IgD-negative memory B cell (primary cell): Measurements from ENCODE around the gene TFAP2A. TPM values are rescaled to one million over a fixed set of nuclear protein-coding genes. Genes with fewer than 3 reads are reported as not detected.
A peak's percentile ranks its signal among the peaks of the same experiment; 100 is the strongest.

Source experiments
- H3K27ac Mint-ChIP-seq, 3 donors: one replicate each; pipeline ENCODE4 v1.8.0; 2020 to 2022; ENCODE audit warnings: mild to moderate bottlenecking in 3 of 3, mixed read lengths in 3 of 3, moderate library complexity in 1 of 3
- H3K27me3 Mint-ChIP-seq: one replicate; pipeline ENCODE4 v1.8.0; 2021; ENCODE audit warnings: mixed read lengths
- H3K36me3 Mint-ChIP-seq: one replicate; pipeline ENCODE4 v1.8.0; 2020; ENCODE audit warnings: mild to moderate bottlenecking, mixed read lengths
- H3K4me1 Mint-ChIP-seq, 3 donors: one replicate each; pipeline ENCODE4 v1.8.0; 2020 to 2022; ENCODE audit warnings: mixed read lengths in 3 of 3, mild to moderate bottlenecking in 1 of 3
- H3K4me3 Mint-ChIP-seq, 4 donors: one replicate each; pipeline ENCODE4 v1.8.0; 2020 to 2022; ENCODE audit warnings: mild to moderate bottlenecking in 4 of 4, mixed read lengths in 4 of 4, moderate library complexity in 3 of 4
- H3K9me3 Mint-ChIP-seq, 3 donors: one replicate each; pipeline ENCODE4 v1.8.0; 2020 to 2021; ENCODE audit warnings: mixed read lengths in 3 of 3, mild to moderate bottlenecking in 1 of 3
- polyA plus RNA-seq: library from polyadenylated mRNA; unstranded; fragments of 300-500 nt; fragmentation: Illumina TruSeq; gene quantifications from one replicate; pipeline ENCODE4 v1.2.3, GENCODE V29; 2021

TFAP2A gene
- polyA plus RNA-seq, 1 donor from 2014 or later: not detected

GRCh38 chr6:10391799-10392198 is 23.1 kb downstream of the TFAP2A start:
- peak overlapping the region in 1 of 4 donors; percentile 7 for H3K4me3 Mint-ChIP-seq
- H3K27me3 Mint-ChIP-seq: peaks cover 83% of the 10 kb centered on the region
- peak overlapping the region in 2 of 3 donors; percentile 8 to 74 for H3K27ac Mint-ChIP-seq
- H3K4me1 Mint-ChIP-seq: peaks cover 0 to 4% (median 3%) of the 10 kb centered on the region in 3 donors
- peaks cover 9% of the 10 kb centered on the region for H3K36me3 Mint-ChIP-seq
- peaks cover 3 to 30% (median 19%) of the 10 kb centered on the region in 3 donors for H3K9me3 Mint-ChIP-seq

DNA sequence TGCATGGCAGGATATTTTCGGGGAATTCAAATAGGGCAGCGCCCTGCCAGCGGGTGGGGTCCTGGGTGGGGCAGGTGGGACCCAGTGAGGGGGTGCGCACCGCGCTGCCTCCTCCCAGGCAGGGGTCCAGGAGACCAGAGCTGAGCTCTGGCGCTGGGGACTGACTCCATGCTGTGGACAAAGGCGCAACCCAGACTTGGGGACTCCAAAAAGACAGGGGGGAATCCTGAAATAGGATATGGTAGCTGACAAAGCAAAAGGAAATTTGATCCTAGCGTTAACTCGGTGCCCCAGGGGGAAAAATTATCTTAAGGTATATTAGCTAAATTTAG is 23.6 kb downstream of the TFAP2A start:
- H3K27ac Mint-ChIP-seq: peak overlapping the region in 2 of 3 donors; percentile 64 to 81
- H3K36me3 Mint-ChIP-seq: peaks cover 9% of the 10 kb centered on the region
- peaks cover 0 to 4% (median 3%) of the 10 kb centered on the region in 3 donors for H3K4me1 Mint-ChIP-seq
- peaks cover 87% of the 10 kb centered on the region for H3K27me3 Mint-ChIP-seq
- H3K9me3 Mint-ChIP-seq: peaks cover 3 to 33% (median 19%) of the 10 kb centered on the region in 3 donors
- H3K4me3 Mint-ChIP-seq: no peak overlapping the region

- peaks cover 3 to 33% (median 19%) of the 10 kb centered on the region in 3 donors for H3K9me3 Mint-ChIP-seq
- H3K36me3 Mint-ChIP-seq: peaks cover 9% of the 10 kb centered on the region
- H3K4me1 Mint-ChIP-seq: peaks cover 0 to 4% (median 3%) of the 10 kb centered on the region in 3 donors
- H3K4me3 Mint-ChIP-seq: peak overlapping the region in 2 of 4 donors; percentile 59 to 63
- peaks cover 87% of the 10 kb centered on the region for H3K27me3 Mint-ChIP-seq
- peak overlapping the region; percentile 27 to 88 (median 81) for H3K27ac Mint-ChIP-seq
Observed at GRCh38 chr6:10390495-10391298, 24.2 kb downstream of the TFAP2A start.

- Mint-ChIP-seq H3K36me3 (peaks cover 9% of the 10 kb centered on the region), H3K4me3 (peak overlapping the region in 1 of 4 donors; percentile 63)
Observed at GRCh38 chr6:10389739-10390494, 25.0 kb downstream of the TFAP2A start.

GRCh38 chr6:10386756-10387654 is 27.9 kb downstream of the TFAP2A start:
- Mint-ChIP-seq H3K36me3 (peaks cover 7% of the 10 kb centered on the region), H3K4me1 (peaks cover 3 to 9% (median 7%) of the 10 kb centered on the region in 3 donors), H3K4me3 (peak overlapping the region in 1 of 4 donors; percentile 63), H3K9me3 (peaks cover 0 to 32% (median 16%) of the 10 kb centered on the region in 3 donors), H3K27ac (peak overlapping the region in 2 of 3 donors; percentile 8 to 81), H3K27me3 (peaks cover 83% of the 10 kb centered on the region)

More at GRCh38 chr6:10389739-10390494, 25.0 kb downstream of the TFAP2A start:
- H3K4me1 Mint-ChIP-seq: peaks cover 0 to 4% (median 3%) of the 10 kb centered on the region in 3 donors
- H3K27me3 Mint-ChIP-seq: peaks cover 86% of the 10 kb centered on the region
- peak overlapping the region; percentile 81 to 88 (median 81) for H3K27ac Mint-ChIP-seq
- peaks cover 2 to 33% (median 19%) of the 10 kb centered on the region in 3 donors for H3K9me3 Mint-ChIP-seq

DNA sequence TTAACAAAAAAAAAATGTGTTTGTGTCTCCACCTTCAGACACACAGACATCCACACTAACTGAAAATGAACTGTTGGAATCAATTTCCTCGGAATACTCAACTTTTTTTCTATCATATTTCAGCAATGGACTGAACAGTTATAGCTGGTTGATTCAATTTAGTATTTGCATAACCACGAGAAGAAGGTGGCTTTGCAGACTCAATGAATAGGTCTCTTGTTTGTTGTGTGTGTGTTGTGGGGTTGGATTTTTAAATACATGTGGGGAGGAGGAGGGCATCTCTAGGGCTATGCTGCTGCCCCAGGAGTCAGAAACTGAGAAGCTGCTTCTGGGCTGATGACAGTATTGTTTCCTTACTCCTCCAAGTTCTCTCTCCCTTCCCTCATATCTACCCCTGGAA is 28.7 kb downstream of the TFAP2A start:
- Mint-ChIP-seq H3K36me3 (peaks cover 8% of the 10 kb centered on the region), H3K27ac (peak overlapping the region in 2 of 3 donors; percentile 8 to 81), H3K4me1 (peaks cover 2 to 9% (median 7%) of the 10 kb centered on the region in 3 donors), H3K27me3 (peaks cover 84% of the 10 kb centered on the region), H3K9me3 (peaks cover 0 to 25% (median 13%) of the 10 kb centered on the region in 3 donors), H3K4me3 (peak overlapping the region in 2 of 4 donors; percentile 9 to 63)

DNA sequence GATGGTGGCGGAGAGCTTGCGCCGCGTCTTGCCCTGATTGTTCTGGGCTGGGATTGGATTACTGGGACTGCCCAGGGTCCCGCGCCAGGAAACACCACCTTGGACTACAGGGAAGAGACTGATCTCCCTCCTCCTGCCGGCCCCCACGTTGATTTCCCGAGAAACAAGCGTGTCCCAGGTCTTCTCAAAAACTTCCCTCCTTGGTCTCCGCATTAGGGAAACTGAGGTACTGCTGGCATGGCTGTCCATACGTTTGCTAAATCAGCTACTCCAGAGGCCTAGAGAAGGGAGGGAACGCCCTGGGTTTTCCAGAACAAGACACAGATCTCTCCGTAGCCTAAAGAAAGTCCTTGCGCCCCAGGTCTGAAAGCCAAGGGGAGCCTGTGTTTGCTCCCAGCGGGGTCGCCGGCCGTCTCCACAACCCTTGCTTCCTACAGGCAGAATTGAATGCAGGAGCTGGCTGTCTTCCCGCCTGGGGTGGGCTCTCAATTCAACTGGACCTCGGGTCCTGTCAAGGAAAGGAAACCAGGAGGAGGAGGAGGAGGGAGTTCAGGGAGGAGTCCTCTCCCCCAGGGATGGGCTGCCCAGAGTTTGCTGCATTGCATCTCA is 29.2 kb downstream of the TFAP2A start:
- Mint-ChIP-seq H3K27me3 (peaks cover 84% of the 10 kb centered on the region), H3K4me3 (peak overlapping the region in 3 of 4 donors; percentile 32 to 75 (median 63)), H3K27ac (peak overlapping the region in 1 of 3 donors; percentile 81), H3K9me3 (peaks cover 0 to 28% (median 13%) of the 10 kb centered on the region in 3 donors), H3K4me1 (peaks cover 2 to 9% (median 7%) of the 10 kb centered on the region in 3 donors), H3K36me3 (peaks cover 8% of the 10 kb centered on the region)

DNA sequence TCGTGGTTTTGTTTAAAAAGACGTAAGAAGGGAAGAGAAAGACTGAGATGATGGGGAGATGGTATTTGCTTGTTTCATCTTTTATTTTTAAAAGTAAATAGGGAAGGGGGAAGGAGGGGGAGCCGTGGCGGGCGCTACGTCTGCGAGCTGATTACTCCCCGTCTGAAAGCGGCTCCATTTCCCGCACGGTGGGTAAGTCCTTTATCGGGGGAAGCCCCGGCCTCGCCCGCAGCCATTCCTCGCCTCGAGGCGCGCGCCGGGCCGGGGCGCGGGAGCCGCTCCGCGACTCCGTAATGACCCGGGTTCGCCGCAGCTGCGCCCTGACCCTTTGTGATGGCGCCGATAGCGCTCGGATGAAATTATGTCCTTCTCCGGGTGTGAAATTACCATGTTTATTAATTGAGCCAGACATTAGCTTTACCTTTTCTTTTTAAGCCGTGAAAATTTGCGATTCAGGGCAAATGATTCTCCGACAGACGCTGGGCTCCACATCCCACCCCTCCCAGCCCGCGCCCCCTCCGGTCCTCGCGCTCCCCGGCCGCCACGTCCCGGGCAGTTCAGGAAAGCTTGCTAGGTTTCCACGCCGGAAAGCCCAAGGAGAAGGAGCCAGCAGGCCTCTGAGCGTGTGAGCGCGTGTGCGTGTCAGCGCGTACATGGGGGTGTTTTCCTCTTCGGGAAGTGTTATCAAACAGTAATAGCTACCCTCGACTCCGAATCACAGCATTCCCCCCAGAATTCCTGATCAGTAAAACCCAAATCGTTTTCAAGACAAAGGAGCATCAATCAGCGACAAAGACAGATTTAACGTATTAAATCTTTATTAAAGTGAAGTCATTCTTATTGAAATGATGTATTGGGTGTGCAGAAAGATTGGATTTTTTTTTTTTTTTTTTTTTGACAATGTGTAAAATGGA is 30.0 kb downstream of the TFAP2A start:
- Mint-ChIP-seq H3K4me1 (peaks cover 2 to 9% (median 6%) of the 10 kb centered on the region in 3 donors), H3K27me3 (peaks cover 83% of the 10 kb centered on the region), H3K27ac (peak overlapping the region in 2 of 3 donors; percentile 18 to 89), H3K9me3 (peaks cover 0 to 27% (median 10%) of the 10 kb centered on the region in 3 donors), H3K36me3 (peaks cover 6% of the 10 kb centered on the region), H3K4me3 (peak overlapping the region in 3 of 4 donors; percentile 32 to 75 (median 63))

GRCh38 chr6:10384091-10384609 is 30.7 kb downstream of the TFAP2A start:
- peak overlapping the region; percentile 18 to 89 (median 67) for H3K27ac Mint-ChIP-seq
- peak overlapping the region in 2 of 4 donors; percentile 34 to 58 for H3K4me3 Mint-ChIP-seq
- H3K9me3 Mint-ChIP-seq: peaks cover 0 to 21% (median 6%) of the 10 kb centered on the region in 3 donors
- peaks cover 1% of the 10 kb centered on the region for H3K36me3 Mint-ChIP-seq
- H3K4me1 Mint-ChIP-seq: peaks cover under 1 to 9% (median 3%) of the 10 kb centered on the region in 3 donors
- H3K27me3 Mint-ChIP-seq: peaks cover 77% of the 10 kb centered on the region

DNA sequence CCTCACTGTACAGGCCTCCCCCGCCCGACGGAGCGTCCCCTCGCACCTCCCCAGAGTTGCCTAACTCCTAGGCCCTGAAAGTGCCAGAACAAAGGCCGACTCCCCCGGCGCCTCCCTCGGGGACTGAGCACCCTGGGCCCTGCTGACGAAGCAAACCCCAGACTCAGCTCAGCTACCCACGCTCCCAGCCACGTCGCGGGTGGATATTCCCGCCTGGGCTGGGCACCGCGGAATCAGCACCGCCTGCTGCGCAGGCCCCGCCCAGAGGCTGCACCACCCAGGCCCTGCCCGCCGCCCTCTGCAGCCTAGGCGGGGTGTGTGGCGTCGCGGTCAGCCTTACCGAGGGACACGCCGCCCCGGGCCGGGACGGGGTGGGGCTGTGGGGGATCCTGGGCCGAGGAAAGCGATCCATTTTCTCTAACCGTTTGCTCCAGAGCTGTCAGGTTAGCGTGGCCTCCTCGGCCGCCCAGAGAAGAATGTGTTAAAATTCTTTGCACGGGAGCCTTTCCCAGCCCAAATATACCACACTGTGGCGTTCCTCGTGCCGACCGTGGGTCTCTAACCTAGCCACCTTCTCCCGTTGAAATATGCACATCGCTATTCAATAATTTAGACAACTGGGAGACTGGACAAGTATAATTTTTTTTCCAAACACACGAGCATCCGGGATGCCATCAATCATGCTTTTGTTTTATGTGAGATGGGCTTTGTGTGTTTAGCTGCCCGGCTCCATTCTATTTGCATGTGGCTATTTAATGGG is 31.4 kb downstream of the TFAP2A start:
- H3K27ac Mint-ChIP-seq: peak overlapping the region; percentile 67 to 97 (median 91)
- H3K9me3 Mint-ChIP-seq: peaks cover 0 to 16% (median 4%) of the 10 kb centered on the region in 3 donors
- H3K36me3 Mint-ChIP-seq: peaks cover 1% of the 10 kb centered on the region
- peak overlapping the region in 2 of 4 donors; percentile 58 to 80 for H3K4me3 Mint-ChIP-seq
- H3K27me3 Mint-ChIP-seq: peaks cover 73% of the 10 kb centered on the region
- H3K4me1 Mint-ChIP-seq: peaks cover 0 to 9% (median 3%) of the 10 kb centered on the region in 3 donors

GRCh38 chr6:10382728-10383330 is 32.0 kb downstream of the TFAP2A start:
- Mint-ChIP-seq H3K9me3 (peaks cover 0 to 15% (median 4%) of the 10 kb centered on the region in 3 donors), H3K27me3 (peaks cover 75% of the 10 kb centered on the region), H3K27ac (peak overlapping the region; percentile 27 to 97 (median 91)), H3K4me3 (peak overlapping the region in 1 of 4 donors; percentile 80), H3K4me1 (peaks cover 0 to 9% (median 3%) of the 10 kb centered on the region in 3 donors), H3K36me3 (peaks cover 1% of the 10 kb centered on the region)

DNA sequence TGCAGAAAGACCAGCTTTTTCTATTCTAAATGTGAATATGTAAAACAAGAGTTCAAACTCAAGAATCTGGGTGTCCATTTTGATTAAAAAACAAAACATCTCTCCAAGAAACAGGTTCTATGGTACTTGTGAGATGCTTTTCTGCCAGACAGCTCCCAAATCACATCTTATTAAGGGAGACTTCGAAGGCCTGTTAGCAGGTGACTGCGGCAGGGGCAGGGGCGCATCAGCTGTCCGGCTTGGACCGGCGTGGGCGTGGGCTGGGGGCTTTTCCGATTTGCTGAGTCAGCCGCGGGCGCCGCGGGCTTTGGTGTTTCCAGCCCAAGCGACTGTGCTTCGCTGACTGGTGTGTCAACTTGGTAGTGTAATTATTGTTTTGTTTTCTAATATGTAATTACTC is 32.6 kb downstream of the TFAP2A start:
- Mint-ChIP-seq H3K27me3 (peaks cover 75% of the 10 kb centered on the region), H3K9me3 (peaks cover 0 to 15% (median 4%) of the 10 kb centered on the region in 3 donors), H3K27ac (peak overlapping the region; percentile 27 to 97 (median 91)), H3K4me1 (peaks cover 0 to 9% (median 3%) of the 10 kb centered on the region in 3 donors), H3K4me3 (peak overlapping the region in 2 of 4 donors; percentile 3 to 80), H3K36me3 (peaks cover 1% of the 10 kb centered on the region)
